HUES64 (cell line): ENCODE data around the gene GNAO1.

Experiments
- H3K27ac ChIP-seq: 2 replicates; pipeline ENCODE4 v1.7.0; 2013; ENCODE audit warnings: low read depth, low read length, inconsistent platforms
- H3K27me3 ChIP-seq: 2 replicates; pipeline ENCODE4 v1.6.1; 2013; ENCODE audit warnings: mild to moderate bottlenecking, low read length; ENCODE audit not compliant: insufficient read depth
- H3K36me3 ChIP-seq: 2 replicates; pipeline ENCODE4 v1.6.1; 2013; ENCODE audit warnings: mild to moderate bottlenecking, low read length; ENCODE audit not compliant: insufficient read depth
- H3K4me1 ChIP-seq: 2 replicates; pipeline ENCODE4 v1.6.1; 2013; ENCODE audit warnings: mild to moderate bottlenecking, low read length, moderate library complexity; ENCODE audit not compliant: insufficient read depth
- H3K4me3 ChIP-seq: 2 replicates; pipeline ENCODE4 v1.5.1; 2013; ENCODE audit warnings: mild to moderate bottlenecking, low read length, moderate library complexity
- H3K9ac ChIP-seq: 2 replicates; pipeline ENCODE4 v1.6.1; 2013; ENCODE audit warnings: mild to moderate bottlenecking, low read depth, low read length
- H3K9me3 ChIP-seq: 2 replicates; pipeline ENCODE4 v1.6.1; 2013; ENCODE audit warnings: low read depth, low read length; ENCODE audit not compliant: insufficient read depth
- WGBS: fragments of 150-250, 120-280 bp; methylation state at CpG from one replicate; pipeline ENCODE4 v1.1.7; 2013; ENCODE audit warnings: missing lambda C conversion rate; 5-methylcytosine and 5-hydroxymethylcytosine counted together

Gene GNAO1

GRCh38 chr16:56303880-56304279 lies 112.6 kb downstream of the GNAO1 start:
- H3K4me1 ChIP-seq, result peaks cover 29% of the 10 kb centered on the region
- H3K27ac ChIP-seq, result no peak overlapping the region
- no peak overlapping the region for H3K9ac ChIP-seq
- H3K9me3 ChIP-seq, result no peaks in the 10 kb centered on the region
- no peaks in the 10 kb centered on the region for H3K36me3 ChIP-seq
- 90% methylated on average over 6 of the region's 6 CpGs for WGBS
- H3K27me3 ChIP-seq, result no peaks in the 10 kb centered on the region; the same call in 1 of the 2 replicates
- H3K4me3 ChIP-seq, result no peak overlapping the region

- Histone ChIP-seq H3K4me3 (no peak overlapping the region), H3K36me3 (no peaks in the 10 kb centered on the region), H3K9ac (no peak overlapping the region), H3K4me1 (peaks cover 23% of the 10 kb centered on the region), H3K9me3 (no peaks in the 10 kb centered on the region), H3K27ac (no peak overlapping the region), H3K27me3 (no peaks in the 10 kb centered on the region)
- WGBS, result 46% methylated on average over 9 of the region's 9 CpGs
Observed at GRCh38 chr16:56305956-56306565, 114.8 kb downstream of the GNAO1 start.

DNA sequence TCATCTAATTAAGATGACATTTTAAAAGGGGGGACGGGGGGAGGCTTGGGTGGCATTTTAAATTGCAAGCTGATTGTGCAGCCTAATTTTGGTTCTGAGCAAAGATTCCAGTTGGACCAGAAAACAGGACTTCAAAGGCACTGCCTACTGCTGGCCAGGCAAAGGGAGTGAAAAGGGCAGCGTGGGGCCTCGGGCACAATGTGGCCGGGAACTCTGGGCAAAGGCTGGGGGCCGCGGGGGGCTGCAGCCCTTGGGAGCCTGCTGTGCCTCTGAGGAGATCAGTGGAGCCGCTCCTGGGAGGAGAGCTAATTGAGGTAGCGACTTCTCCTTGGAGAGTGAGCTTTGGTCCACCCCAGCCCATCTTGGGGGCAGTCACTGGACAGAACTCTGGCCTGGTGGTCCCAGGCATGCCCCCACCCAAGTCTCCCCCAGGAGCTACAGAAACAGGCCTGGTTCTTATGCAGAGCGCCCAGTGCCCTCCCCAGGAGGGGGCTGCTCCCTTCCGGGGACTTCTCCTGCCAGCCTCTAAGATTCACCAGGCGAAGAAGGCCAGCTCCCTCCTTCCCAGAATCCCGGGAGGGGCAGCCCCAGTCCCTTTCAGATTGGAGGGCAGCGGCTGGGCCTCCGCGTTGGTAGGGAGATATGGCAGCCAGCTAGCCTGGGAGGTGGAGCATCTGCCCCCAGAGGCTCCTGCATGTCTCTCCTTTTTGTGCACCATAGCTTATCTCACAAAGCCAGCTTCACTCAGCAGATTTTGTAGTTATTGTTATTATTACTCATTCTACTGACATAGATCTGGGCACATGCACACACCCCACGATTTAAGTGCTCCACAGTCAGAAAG lies 115.6 kb downstream of the GNAO1 start:
- H3K9ac ChIP-seq, result no peak overlapping the region
- no peaks in the 10 kb centered on the region for H3K36me3 ChIP-seq
- no peaks in the 10 kb centered on the region for H3K27me3 ChIP-seq
- peaks cover 17% of the 10 kb centered on the region for H3K4me1 ChIP-seq
- 70% methylated on average over 16 of the region's 16 CpGs for WGBS
- no peaks in the 10 kb centered on the region for H3K9me3 ChIP-seq
- H3K4me3 ChIP-seq, result no peak overlapping the region
- no peak overlapping the region for H3K27ac ChIP-seq

DNA sequence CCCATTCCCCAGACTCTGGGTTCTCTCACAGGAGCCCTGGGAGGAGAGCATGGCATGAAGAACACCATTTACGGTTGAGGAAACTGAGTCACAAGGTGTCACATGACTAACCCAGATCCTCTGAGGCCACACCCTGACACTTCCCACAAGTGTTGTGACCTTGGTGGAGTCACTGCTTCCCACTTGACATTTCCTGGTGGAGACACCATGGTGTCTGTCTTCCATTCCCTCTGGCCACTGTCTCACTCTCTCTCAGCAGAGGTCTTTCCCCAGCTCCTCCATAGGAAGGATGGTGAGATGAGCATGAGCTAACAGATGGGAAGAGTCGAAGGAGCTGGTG lies 116.2 kb downstream of the GNAO1 start:
- H3K36me3 ChIP-seq, result no peaks in the 10 kb centered on the region
- no peaks in the 10 kb centered on the region for H3K27me3 ChIP-seq
- H3K27ac ChIP-seq, result no peak overlapping the region
- no peaks in the 10 kb centered on the region for H3K9me3 ChIP-seq
- H3K4me3 ChIP-seq, result no peak overlapping the region
- WGBS, result 95% methylated on average over 2 of the region's 2 CpGs
- no peak overlapping the region for H3K9ac ChIP-seq
- peaks cover 17% of the 10 kb centered on the region for H3K4me1 ChIP-seq

DNA sequence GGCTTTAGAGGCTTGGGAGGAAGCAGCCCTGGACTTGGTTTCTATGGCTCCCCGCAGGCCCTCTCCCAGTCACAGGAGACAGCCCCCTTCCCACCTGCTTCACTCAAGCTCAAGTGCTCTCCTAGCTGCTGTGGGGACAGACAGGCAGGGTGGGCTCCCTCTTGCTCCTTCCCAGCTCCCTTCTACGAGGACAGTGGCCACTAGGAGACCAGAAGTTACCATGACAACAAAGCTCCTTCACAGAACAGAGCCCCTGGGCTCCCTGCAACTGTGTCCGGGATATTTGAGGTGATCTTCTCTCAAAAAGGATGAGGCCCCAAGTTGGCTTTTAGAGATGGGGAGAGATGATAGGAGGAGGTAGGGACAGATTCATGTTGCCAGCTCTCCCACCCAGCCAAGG lies 117.7 kb downstream of the GNAO1 start:
- H3K9ac ChIP-seq, result no peak overlapping the region
- H3K9me3 ChIP-seq, result no peaks in the 10 kb centered on the region
- no peak overlapping the region for H3K4me3 ChIP-seq
- no peak overlapping the region for H3K27ac ChIP-seq
- no peaks in the 10 kb centered on the region for H3K27me3 ChIP-seq
- H3K4me1 ChIP-seq, result peaks cover 17% of the 10 kb centered on the region
- no peaks in the 10 kb centered on the region for H3K36me3 ChIP-seq
- 79% methylated on average over 3 of the region's 3 CpGs for WGBS

- Histone ChIP-seq H3K4me3 (no peak overlapping the region), H3K27me3 (no peaks in the 10 kb centered on the region), H3K9ac (no peak overlapping the region), H3K9me3 (no peaks in the 10 kb centered on the region), H3K27ac (no peak overlapping the region), H3K36me3 (no peaks in the 10 kb centered on the region), H3K4me1 (peaks cover 14% of the 10 kb centered on the region)
- 93% methylated on average over 1 of the region's 2 CpGs for WGBS
Observed at GRCh38 chr16:56310690-56311089, 119.4 kb downstream of the GNAO1 start.

- Histone ChIP-seq H3K27me3 (no peaks in the 10 kb centered on the region), H3K27ac (no peak overlapping the region), H3K9ac (no peak overlapping the region), H3K36me3 (no peaks in the 10 kb centered on the region), H3K4me1 (0 out of 2 replicates have a peak, but pooled peaks cover 6% of the 10 kb centered on the region), H3K9me3 (no peaks in the 10 kb centered on the region), H3K4me3 (no peak overlapping the region)
- 94% methylated on average over 12 of the region's 13 CpGs for WGBS
Observed at GRCh38 chr16:56311208-56312027, 120.1 kb downstream of the GNAO1 start.

DNA sequence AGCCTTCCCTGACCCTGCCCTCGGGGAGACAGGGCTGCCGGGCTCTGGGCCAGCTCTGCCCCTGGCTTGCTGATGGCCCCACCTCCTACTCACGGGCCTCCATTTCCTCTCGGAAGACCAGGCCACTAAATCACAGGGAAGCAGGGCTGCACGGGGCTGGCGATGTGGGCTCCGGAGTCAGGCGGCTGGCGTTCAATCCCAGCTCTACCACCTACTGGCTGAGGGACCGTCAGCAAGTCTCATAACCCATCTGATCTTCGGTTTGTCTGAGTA lies 120.7 kb downstream of the GNAO1 start:
- 0 out of 2 replicates have a peak, but pooled peaks cover under 1% of the 10 kb centered on the region for H3K4me1 ChIP-seq
- no peaks in the 10 kb centered on the region for H3K27me3 ChIP-seq
- no peak overlapping the region for H3K27ac ChIP-seq

DNA sequence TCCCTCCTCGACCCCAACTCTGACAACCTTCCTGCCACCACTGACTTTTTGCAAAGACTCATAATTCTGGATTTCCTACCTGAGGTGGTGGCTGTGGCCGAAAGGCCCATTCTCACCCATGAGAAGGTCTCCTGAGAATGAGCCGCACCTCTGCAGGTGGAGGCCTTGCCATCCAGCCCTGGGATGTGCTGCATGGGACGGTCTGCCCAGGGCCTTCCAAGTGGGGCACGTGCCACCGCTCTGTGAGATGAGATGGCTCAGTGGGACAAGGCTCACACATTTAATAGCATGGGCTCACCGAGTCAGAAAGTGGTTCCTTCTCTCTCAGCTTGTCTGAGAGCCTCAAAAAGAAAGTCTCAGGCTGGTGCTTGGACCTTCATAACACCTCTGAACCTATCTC lies 121.3 kb downstream of the GNAO1 start:
- Histone ChIP-seq H3K9me3 (no peaks in the 10 kb centered on the region), H3K27me3 (peaks cover 5% of the 10 kb centered on the region), H3K4me3 (no peak overlapping the region), H3K36me3 (no peaks in the 10 kb centered on the region), H3K4me1 (no peaks in the 10 kb centered on the region), H3K9ac (no peak overlapping the region), H3K27ac (no peak overlapping the region)
- 94% methylated on average over 7 of the region's 7 CpGs for WGBS

More for the DNA sequence above, 120.7 kb downstream of the GNAO1 start:
- 93% methylated on average over 11 of the region's 11 CpGs for WGBS
- no peak overlapping the region for H3K4me3 ChIP-seq
- H3K9me3 ChIP-seq, result no peaks in the 10 kb centered on the region
- H3K9ac ChIP-seq, result no peak overlapping the region
- H3K36me3 ChIP-seq, result no peaks in the 10 kb centered on the region

DNA sequence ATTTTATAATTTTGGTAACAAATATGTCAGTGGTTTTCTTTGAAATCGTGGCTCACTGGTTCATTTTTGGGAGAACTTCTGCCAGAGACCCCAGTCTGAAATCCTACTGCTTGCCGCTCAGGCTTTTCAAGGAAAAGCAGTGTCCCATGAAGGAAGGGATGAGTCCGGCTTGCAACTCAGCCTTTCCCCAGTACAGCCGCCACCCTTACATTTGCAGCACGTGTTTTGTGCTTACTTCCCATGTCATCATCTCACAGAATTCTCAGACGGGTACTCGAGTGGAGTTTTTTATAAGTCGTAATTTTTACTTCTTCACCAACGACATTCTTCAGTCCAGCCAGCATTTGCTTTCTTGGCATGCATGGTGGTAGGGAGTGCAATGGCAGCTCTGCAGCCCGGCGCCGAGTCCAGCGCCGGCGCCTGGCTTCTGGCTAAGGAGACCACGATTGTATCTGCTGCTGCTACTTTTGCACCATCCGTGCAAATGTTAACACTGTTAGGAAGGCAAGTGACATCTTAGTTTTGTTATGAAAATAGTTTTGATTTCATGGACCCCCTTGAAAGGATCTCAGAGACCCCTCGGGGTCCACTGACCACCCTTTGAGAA lies 123.1 kb downstream of the GNAO1 start:
- H3K36me3 ChIP-seq, result no peaks in the 10 kb centered on the region
- H3K27me3 ChIP-seq, result peaks cover 10% of the 10 kb centered on the region
- H3K4me3 ChIP-seq, result no peak overlapping the region
- no peaks in the 10 kb centered on the region for H3K4me1 ChIP-seq
- no peak overlapping the region for H3K27ac ChIP-seq
- 95% methylated on average over 18 of the region's 18 CpGs for WGBS
- no peaks in the 10 kb centered on the region for H3K9me3 ChIP-seq
- no peak overlapping the region for H3K9ac ChIP-seq

- Histone ChIP-seq H3K27me3 (peaks cover 10% of the 10 kb centered on the region), H3K9ac (no peak overlapping the region), H3K9me3 (no peaks in the 10 kb centered on the region), H3K27ac (no peak overlapping the region), H3K4me1 (no peaks in the 10 kb centered on the region), H3K4me3 (no peak overlapping the region), H3K36me3 (no peaks in the 10 kb centered on the region)
- 93% methylated on average over 7 of the region's 7 CpGs for WGBS
Observed at GRCh38 chr16:56315955-56316354, 124.7 kb downstream of the GNAO1 start.
